Fibroblast of lung (primary cell): ENCODE results near the gene PLAAT4. TPM values are rescaled to one million over a fixed set of nuclear protein-coding genes. Genes with fewer than 3 reads are reported as not detected.
"Not testable (repeated sequence)": the region's sequence is repeated elsewhere in the genome, so short reads cannot be mapped to it uniquely, and the experiment has no call there.

Source experiments
- DNase-seq, 2 donors: peaks; one replicate each; pipeline versions ENCODE4 v3.0.0 to v3.0.0-alpha.2; 2010; ENCODE audit warnings: low read depth in 2 of 2
- H2AFZ ChIP-seq: 2 replicates; pipeline ENCODE4 v1.5.1; 2012; ENCODE audit warnings: low read length, control low read depth, inconsistent platforms
- H3K27ac ChIP-seq: 2 replicates; pipeline ENCODE4 v1.5.1; 2011; ENCODE audit warnings: low read length, control low read depth; ENCODE audit not compliant: insufficient read depth
- H3K27me3 ChIP-seq: 2 replicates; pipeline ENCODE4 v1.5.1; 2011; ENCODE audit warnings: mild to moderate bottlenecking, low read length; ENCODE audit not compliant: control insufficient read depth, insufficient read depth
- H3K36me3 ChIP-seq: 2 replicates; pipeline ENCODE4 v1.5.1; 2011; ENCODE audit warnings: low read length; ENCODE audit not compliant: control insufficient read depth, insufficient read depth
- H3K4me1 ChIP-seq: 2 replicates; pipeline ENCODE4 v1.5.1; 2011; ENCODE audit warnings: low read length; ENCODE audit not compliant: control insufficient read depth, insufficient read depth; ENCODE audit errors: extremely low read depth
- H3K4me2 ChIP-seq: 2 replicates; pipeline ENCODE4 v1.5.1; 2011; ENCODE audit warnings: low read length, control low read depth; ENCODE audit not compliant: insufficient read depth; ENCODE audit errors: extremely low read depth
- H3K4me3 ChIP-seq, 4 experiments: fragments of 200-600 bp in 1 of 4; sonication (generic) in 1 of 4; replicated peaks in 1 of 4; 2 replicates each; pipeline ENCODE4 v1.5.1; 2011 to 2016; ENCODE audit warnings: low read length in 4 of 4, low read depth in 3 of 4, mild to moderate bottlenecking in 3 of 4, control low read depth in 2 of 4, inconsistent platforms in 1 of 4, mixed read lengths in 1 of 4; ENCODE audit not compliant: insufficient read depth in 1 of 4; ENCODE audit errors: control extremely low read depth in 1 of 4
- H3K79me2 ChIP-seq: 2 replicates; pipeline ENCODE4 v1.5.1; 2012; ENCODE audit warnings: mild to moderate bottlenecking, low read length, inconsistent platforms; ENCODE audit not compliant: control insufficient read depth, insufficient read depth
- H3K9ac ChIP-seq: 2 replicates; pipeline ENCODE4 v1.5.1; 2011; ENCODE audit warnings: mild to moderate bottlenecking, low read length, control low read depth; ENCODE audit not compliant: insufficient read depth
- H3K9me3 ChIP-seq: 2 replicates; pipeline ENCODE4 v1.5.1; 2012; ENCODE audit warnings: low read depth, low read length; ENCODE audit not compliant: control insufficient read depth, insufficient read depth
- H4K20me1 ChIP-seq: 2 replicates; pipeline ENCODE4 v1.5.1; 2011; ENCODE audit warnings: low read length; ENCODE audit not compliant: control insufficient read depth, insufficient read depth; ENCODE audit errors: extremely low read depth
- CTCF ChIP-seq, 2 donors: IDR thresholded peaks in 1 of 2; conservative IDR thresholded peaks in 1 of 2; 1 replicate in 1 of 2; 2 replicates in 1 of 2; pipeline ENCODE4 v1.5.1; 2011 to 2012; ENCODE audit warnings: low read length in 2 of 2, control low read depth in 1 of 2, inconsistent platforms in 1 of 2, low read depth in 1 of 2, mild to moderate bottlenecking in 1 of 2
- EZH2 ChIP-seq: IDR thresholded peaks from 2 replicates; pipeline ENCODE4 v1.5.1; 2012; ENCODE audit warnings: low read length, control low read depth, mild to moderate bottlenecking; ENCODE audit errors: missing control alignments
- polyA plus RNA-seq, 2 donors: library from polyadenylated mRNA; depleted of rRNA in 1 of 2; stranded (reverse) in 1 of 2; unstranded in 1 of 2; fragments of >200 nt; gene quantifications; 2 replicates each; pipeline ENCODE4 v1.2.1, GENCODE V29; 2011 to 2012; ENCODE audit warnings: missing spikeins in 1 of 2
- total RNA-seq: library from RNA; depleted of rRNA; stranded (reverse); fragments of >200 nt; gene quantifications from 2 replicates; pipeline ENCODE4 v1.2.1, GENCODE V29; 2014

Gene PLAAT4
- total and polyA plus RNA-seq, 2 donors (not counting 1 experiment from before 2014, with no cell fraction given) = 47.4 to 85.7 TPM

DNA sequence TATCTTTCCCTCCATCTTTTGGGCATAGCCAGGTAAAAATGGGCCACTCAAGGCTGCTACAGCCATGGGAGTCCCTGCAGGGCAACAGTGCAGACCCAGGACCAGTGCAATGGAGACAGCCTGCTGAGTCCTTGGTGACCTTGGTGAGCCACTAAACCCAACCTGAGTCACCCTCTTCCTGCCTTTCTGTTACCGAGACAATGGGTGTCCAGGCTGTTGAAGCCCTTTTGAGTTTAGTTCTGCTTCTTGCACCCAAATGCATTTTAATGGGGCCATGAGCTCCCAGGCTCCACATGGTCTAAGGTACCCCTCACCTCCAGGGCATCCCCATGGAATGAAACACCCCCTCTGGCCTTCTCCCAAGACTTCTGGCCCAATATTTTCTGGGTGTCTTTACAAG, 874 bp upstream of the PLAAT4 start:
- H3K9ac ChIP-seq = no peak overlapping the region
- no peaks in the 10 kb centered on the region for H3K79me2 ChIP-seq
- no peak overlapping the region for H2AFZ ChIP-seq
- TF ChIP-seq CTCF (conservative IDR thresholded peaks at IDR 0.05 in 1 of 2, IDR thresholded peaks at IDR 0.05 in 1 of 2; ENCODE audit: low read depth in 1 of 2, low read length in 2 of 2) (no peak), EZH2 (no peak)
- no peak overlapping the region for H3K4me2 ChIP-seq
- no peaks in the 10 kb centered on the region for H3K9me3 ChIP-seq
- no peaks in the 10 kb centered on the region for H3K36me3 ChIP-seq
- no peaks in the 10 kb centered on the region for H3K27me3 ChIP-seq
- no peak for DNase-seq
- H3K4me3 ChIP-seq = no peak overlapping the region
- peaks cover 14% of the 10 kb centered on the region for H3K4me1 ChIP-seq
- H3K27ac ChIP-seq = no peak overlapping the region
- H4K20me1 ChIP-seq = no peaks in the 10 kb centered on the region

DNA sequence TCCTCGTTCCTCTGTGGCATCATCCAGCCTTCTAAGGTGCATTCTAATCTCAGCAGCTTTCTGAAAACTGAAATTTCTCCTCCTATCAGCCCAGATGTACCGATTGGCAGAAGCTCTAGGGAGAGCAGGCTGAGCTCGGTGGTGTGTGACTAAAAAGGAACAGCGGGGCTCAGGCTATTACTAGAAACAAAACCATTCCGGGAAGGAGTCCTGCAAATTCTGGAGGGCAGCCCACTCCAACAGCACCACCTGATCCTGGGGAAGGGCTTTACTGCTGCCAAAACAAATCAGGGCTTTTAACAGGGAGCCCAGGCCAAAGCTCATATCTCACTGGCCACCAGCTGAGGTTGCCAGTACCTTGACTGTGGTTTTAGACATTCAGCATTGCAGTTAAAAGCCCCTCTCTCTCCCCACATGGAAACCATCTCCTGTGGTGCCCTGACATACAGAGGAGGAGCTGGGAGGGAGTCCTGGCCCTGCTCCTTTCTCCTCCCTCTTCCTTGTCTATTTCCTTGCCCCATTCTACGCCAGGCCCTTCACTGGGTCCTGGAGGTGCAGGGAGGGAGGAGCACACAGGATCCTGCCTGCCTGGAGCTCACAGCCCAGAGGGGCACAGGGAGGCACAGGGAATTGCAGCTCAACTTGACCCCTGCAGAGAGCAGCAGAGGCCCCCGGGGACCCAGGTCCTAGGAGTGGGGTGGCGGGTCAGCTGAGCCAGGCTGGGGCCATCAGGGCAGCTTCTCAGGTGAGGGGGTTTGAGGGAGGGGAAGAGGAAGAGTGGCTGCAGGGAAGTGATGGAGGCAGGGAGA, 889 bp downstream of the PLAAT4 start:
- H3K4me3 ChIP-seq = peak overlapping the region; percentile 48 to 68 (median 58)
- H3K4me2 ChIP-seq = peak overlapping the region; percentile 97

DNA sequence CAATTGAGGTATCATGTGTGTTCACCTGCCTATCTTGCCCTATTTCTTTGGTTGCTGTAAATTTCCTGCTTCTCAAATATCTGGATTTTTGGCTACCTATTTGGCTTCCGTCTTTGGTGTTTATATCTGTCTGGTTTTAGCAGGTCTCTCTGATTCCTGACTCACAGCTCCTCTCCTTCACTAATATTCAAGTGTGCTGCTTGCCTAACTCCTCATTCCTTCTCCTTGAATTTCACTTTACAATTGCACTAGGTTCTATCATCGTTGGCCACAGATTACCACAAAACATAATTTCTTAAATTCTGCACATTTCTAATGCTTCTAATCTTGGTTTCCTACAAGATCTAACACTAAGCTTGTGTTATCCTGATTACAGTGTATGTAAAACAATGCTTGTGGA, 5.9 kb downstream of the PLAAT4 start:
- not testable (repeated sequence) for H3K4me2 ChIP-seq, H4K20me1 ChIP-seq, H3K27ac ChIP-seq, H3K27me3 ChIP-seq, H3K36me3 ChIP-seq, H3K4me3 ChIP-seq, H3K9me3 ChIP-seq, H3K4me1 ChIP-seq, H3K9ac ChIP-seq, H3K79me2 ChIP-seq, H2AFZ ChIP-seq
- peak in 1 of 2 donors; percentile 45 for DNase-seq

More for the DNA sequence above, 889 bp downstream of the PLAAT4 start:
- no peaks in the 10 kb centered on the region for H3K27me3 ChIP-seq
- TF ChIP-seq EZH2 (no peak), CTCF (conservative IDR thresholded peaks at IDR 0.05 in 1 of 2, IDR thresholded peaks at IDR 0.05 in 1 of 2; ENCODE audit: low read depth in 1 of 2, low read length in 2 of 2) (no peak)
- no peaks in the 10 kb centered on the region for H4K20me1 ChIP-seq
- no peaks in the 10 kb centered on the region for H3K79me2 ChIP-seq
- peaks cover 7% of the 10 kb centered on the region for H3K4me1 ChIP-seq
- H3K27ac ChIP-seq = peak overlapping the region; percentile 82
- H3K9me3 ChIP-seq = no peaks in the 10 kb centered on the region
- peak overlapping the region; percentile 26 for H3K9ac ChIP-seq
- peak; percentile 68 to 96 for DNase-seq
- H2AFZ ChIP-seq = peak overlapping the region; percentile 94
- H3K36me3 ChIP-seq = no peaks in the 10 kb centered on the region
